Esophagus squamous epithelium (tissue), 5 donors: Measurements from ENCODE around the gene CYP4A11. TPM values are rescaled to one million over a fixed set of nuclear protein-coding genes. Genes with fewer than 3 reads are reported as not detected.
A peak's percentile ranks its signal among the peaks of the same experiment; 100 is the strongest.
"Not testable (repeated sequence)": the region's sequence is repeated elsewhere in the genome, so short reads cannot be mapped to it uniquely, and the experiment has no call there.

Experiments used
- DNase-seq: peaks from one replicate; lab custom pipeline; 2025; lab: John Stamatoyannopoulos, UW
- H3K27ac ChIP-seq, 4 donors: fragments of 200-600 bp; sonication (generic); one replicate each; pipeline ENCODE4 v1.5.1; 2016 to 2019; ENCODE audit warnings: mild to moderate bottlenecking in 1 of 4
- H3K27me3 ChIP-seq, 4 donors: fragments of 200-600 bp; sonication (generic); 1 replicate in 3 of 4; 2 replicates in 1 of 4; pipeline versions ENCODE4 v1.5.1 to v1.6.0; 2017 to 2021; ENCODE audit warnings: antibody characterized with exemption in 1 of 4
- H3K36me3 ChIP-seq, 3 donors: fragments of 200-600 bp; sonication (generic); one replicate each; pipeline ENCODE4 v1.5.1; 2016 to 2019
- H3K4me1 ChIP-seq, 3 donors: fragments of 200-600 bp; sonication (generic); one replicate each; pipeline ENCODE4 v1.5.1; 2017 to 2019
- H3K4me3 ChIP-seq, 4 donors: fragments of 200-600 bp; sonication (generic); 1 replicate in 3 of 4; 2 replicates in 1 of 4; pipeline ENCODE4 v1.5.1; 2016 to 2019; ENCODE audit warnings: mild to moderate bottlenecking in 2 of 4, moderate library complexity in 1 of 4
- H3K9me3 ChIP-seq, 3 donors: fragments of 200-600 bp; sonication (generic); one replicate each; pipeline ENCODE4 v1.5.1; 2016 to 2019
- CTCF ChIP-seq, 6 experiments: fragments of 450-650 bp in 4 of 6; fragments of 200-600 bp in 2 of 6; sonication (generic) in 2 of 6; IDR thresholded peaks; one replicate each; pipeline ENCODE4 v1.5.1; 2016 to 2019; ENCODE audit warnings: antibody characterized with exemption in 6 of 6, mild to moderate bottlenecking in 4 of 6, moderate library complexity in 4 of 6
- POLR2A ChIP-seq, 4 donors: fragments of 450-650 bp; IDR thresholded peaks; one replicate each; pipeline ENCODE4 v1.6.1; 2017; ENCODE audit warnings: antibody characterized with exemption in 4 of 4, mild to moderate bottlenecking in 4 of 4, moderate library complexity in 3 of 4
- WGBS, 2 donors: methylation state at CpG; one replicate each; pipeline ENCODE4 v1.1.5; 2018; 5-methylcytosine and 5-hydroxymethylcytosine counted together
- intact Hi-C: fragments of 100-400 bp; cut with DNase I; formaldehyde crosslinking; loops from one replicate; pipeline ENCODE4 v1.15.0; 2022
- total RNA-seq, 4 donors: library from RNA; depleted of rRNA; stranded (reverse); fragments of >200 nt; gene quantifications; one replicate each; pipeline ENCODE4 v1.1.0, GENCODE V29; 2016
- donor health status: DM: yes; HTN: yes; CAD: no.

CYP4A11 gene
- total RNA-seq, 4 donors from 2014 or later = 0.38 TPM; not detected in 3

- intact Hi-C loops = loop anchor here (5.0 kb wide), 1 partner anchor 195 kb away; the partner anchor contains the start of gene CYP4A22
- no peak for DNase-seq
- peaks cover 0 to 5% (median 0%) of the 10 kb centered on the region in 4 donors for H3K27me3 ChIP-seq
- H3K9me3 ChIP-seq = no peaks in the 10 kb centered on the region
- H3K27ac ChIP-seq = no peak overlapping the region
- peaks cover 0 to 5% (median 0%) of the 10 kb centered on the region in 3 donors for H3K4me1 ChIP-seq
- no peaks in the 10 kb centered on the region for H3K36me3 ChIP-seq
- TF ChIP-seq POLR2A (IDR thresholded peaks at IDR 0.05) (no peak), CTCF (IDR thresholded peaks at IDR 0.05) (no peak)
- H3K4me3 ChIP-seq = no peak overlapping the region
These were observed 810 bp upstream of the CYP4A11 start for GRCh38 chr1:46942086-46942485.

GRCh38 chr1:46940307-46940706 lies 969 bp downstream of the CYP4A11 start:
- intact Hi-C loops = loop anchor here (5.0 kb wide), 1 partner anchor 197 kb away; the partner anchor contains the start of gene CYP4A22
- TF ChIP-seq CTCF (IDR thresholded peaks at IDR 0.05) = no peak
- no peak for TF ChIP-seq POLR2A (IDR thresholded peaks at IDR 0.05)
- no peak overlapping the region for H3K4me3 ChIP-seq
- DNase-seq = no peak
- no peak overlapping the region for H3K27ac ChIP-seq
- WGBS, 2 donors = 76 to 79% methylated on average over 7 of the region's 7 CpGs
- no peaks in the 10 kb centered on the region for H3K36me3 ChIP-seq
- peaks cover 0 to 5% (median 0%) of the 10 kb centered on the region in 4 donors for H3K27me3 ChIP-seq
- no peaks in the 10 kb centered on the region for H3K4me1 ChIP-seq
- no peaks in the 10 kb centered on the region for H3K9me3 ChIP-seq

- no peak for DNase-seq
- Histone ChIP-seq H3K27ac (no peak overlapping the region), H3K4me3 (no peak overlapping the region), H3K4me1 (no peaks in the 10 kb centered on the region), H3K27me3 (peaks cover 0 to 5% (median 0%) of the 10 kb centered on the region in 4 donors), H3K9me3 (no peaks in the 10 kb centered on the region), H3K36me3 (no peaks in the 10 kb centered on the region)
- WGBS, 2 donors = 37 to 50% methylated on average over 1 of the region's 1 CpG
- intact Hi-C loops = no loop called here
- TF ChIP-seq CTCF (IDR thresholded peaks at IDR 0.05) (no peak), POLR2A (IDR thresholded peaks at IDR 0.05) (no peak)
These were observed 4.0 kb downstream of the CYP4A11 start for GRCh38 chr1:46937270-46937669.

GRCh38 chr1:46936788-46937187 lies 4.5 kb downstream of the CYP4A11 start:
- TF ChIP-seq CTCF (IDR thresholded peaks at IDR 0.05) (no peak), POLR2A (IDR thresholded peaks at IDR 0.05) (no peak)
- WGBS, 2 donors = 60 to 65% methylated on average over 1 of the region's 1 CpG
- intact Hi-C loops = no loop called here

GRCh38 chr1:46934852-46935251 lies 6.4 kb downstream of the CYP4A11 start:
- DNase-seq, H3K9me3 ChIP-seq, H3K4me1 ChIP-seq, H3K4me3 ChIP-seq, intact Hi-C loops, H3K27ac ChIP-seq, H3K27me3 ChIP-seq, H3K36me3 ChIP-seq: not testable (repeated sequence)
- TF ChIP-seq CTCF (IDR thresholded peaks at IDR 0.05) = peak in 4 of 6 experiments; percentile 36 to 70 (median 53)
- WGBS, 2 donors = 15 to 45% methylated on average over 5 to 8 of the region's 8 CpGs

More at GRCh38 chr1:46936788-46937187, 4.5 kb downstream of the CYP4A11 start:
- no peaks in the 10 kb centered on the region for H3K36me3 ChIP-seq
- H3K9me3 ChIP-seq = no peaks in the 10 kb centered on the region
- no peak for DNase-seq
- no peaks in the 10 kb centered on the region for H3K4me1 ChIP-seq
- no peak overlapping the region for H3K27ac ChIP-seq
- H3K4me3 ChIP-seq = no peak overlapping the region
- peaks cover 0 to 5% (median 0%) of the 10 kb centered on the region in 4 donors for H3K27me3 ChIP-seq

GRCh38 chr1:46932020-46932419 lies 9.3 kb downstream of the CYP4A11 start:
- intact Hi-C loops = not testable (repeated sequence)

More at GRCh38 chr1:46932020-46932419, 9.3 kb downstream of the CYP4A11 start:
- H3K4me3 ChIP-seq, H3K4me1 ChIP-seq, H3K9me3 ChIP-seq, H3K27me3 ChIP-seq, DNase-seq, H3K36me3 ChIP-seq, H3K27ac ChIP-seq: not testable (repeated sequence)
- WGBS, 2 donors = 45 to 59% methylated on average over 2 of the region's 2 CpGs
